Gastroesophageal sphincter (tissue), 3 donors: ENCODE measurements around the gene IL10RA.

Experiments
- POLR2AphosphoS5 ChIP-seq: sonication (generic); formaldehyde crosslinking; IDR thresholded peaks from one replicate; pipeline ENCODE4 v1.6.1; 2017; ENCODE audit warnings: antibody characterized with exemption
- TF ChIP-seq, protein P1 (sequence below), 4 experiments: fragments of 200-600 bp in 2 of 4; fragments of 450-650 bp in 2 of 4; sonication (generic) in 1 of 4; IDR thresholded peaks; one replicate each; pipeline ENCODE4 v1.5.1; 2017 to 2019; ENCODE audit warnings: antibody characterized with exemption in 4 of 4, mild to moderate bottlenecking in 2 of 4, moderate library complexity in 2 of 4

DNA sequence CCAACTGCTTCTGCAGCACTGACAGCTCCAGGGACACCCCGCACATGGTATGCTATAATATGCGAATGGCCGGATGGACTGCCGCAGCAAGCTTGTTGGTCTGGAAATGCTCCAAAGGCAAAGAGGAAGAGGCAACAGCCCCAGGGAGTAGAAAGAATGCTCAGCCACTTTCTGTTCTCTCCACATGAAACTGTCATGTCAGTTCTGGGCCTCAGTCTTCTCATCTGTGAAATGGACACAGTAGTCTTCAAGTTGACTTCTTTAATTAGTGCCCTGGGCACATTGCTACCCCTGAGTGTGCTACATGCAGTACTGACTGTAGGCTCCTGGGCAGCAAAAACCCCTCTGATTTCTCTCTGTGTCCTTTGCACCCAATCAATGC, 19.9 kb downstream of the IL10RA start:
- TF ChIP-seq, protein P1, sequence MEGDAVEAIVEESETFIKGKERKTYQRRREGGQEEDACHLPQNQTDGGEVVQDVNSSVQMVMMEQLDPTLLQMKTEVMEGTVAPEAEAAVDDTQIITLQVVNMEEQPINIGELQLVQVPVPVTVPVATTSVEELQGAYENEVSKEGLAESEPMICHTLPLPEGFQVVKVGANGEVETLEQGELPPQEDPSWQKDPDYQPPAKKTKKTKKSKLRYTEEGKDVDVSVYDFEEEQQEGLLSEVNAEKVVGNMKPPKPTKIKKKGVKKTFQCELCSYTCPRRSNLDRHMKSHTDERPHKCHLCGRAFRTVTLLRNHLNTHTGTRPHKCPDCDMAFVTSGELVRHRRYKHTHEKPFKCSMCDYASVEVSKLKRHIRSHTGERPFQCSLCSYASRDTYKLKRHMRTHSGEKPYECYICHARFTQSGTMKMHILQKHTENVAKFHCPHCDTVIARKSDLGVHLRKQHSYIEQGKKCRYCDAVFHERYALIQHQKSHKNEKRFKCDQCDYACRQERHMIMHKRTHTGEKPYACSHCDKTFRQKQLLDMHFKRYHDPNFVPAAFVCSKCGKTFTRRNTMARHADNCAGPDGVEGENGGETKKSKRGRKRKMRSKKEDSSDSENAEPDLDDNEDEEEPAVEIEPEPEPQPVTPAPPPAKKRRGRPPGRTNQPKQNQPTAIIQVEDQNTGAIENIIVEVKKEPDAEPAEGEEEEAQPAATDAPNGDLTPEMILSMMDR (IDR thresholded peaks at IDR 0.05) = no peak
- TF ChIP-seq POLR2AphosphoS5 = no peak
